GM19467 (cell line): Measurements from ENCODE around the gene MRPL21.

Source experiments
- ATAC-seq: cut with Tn5 transposase; IDR thresholded peaks from one replicate; pipeline ENCODE4 v1.9.1; 2021; ENCODE audit warnings: mild to moderate bottlenecking, moderate library complexity; ENCODE audit not compliant: unreplicated experiment

MRPL21 gene

DNA sequence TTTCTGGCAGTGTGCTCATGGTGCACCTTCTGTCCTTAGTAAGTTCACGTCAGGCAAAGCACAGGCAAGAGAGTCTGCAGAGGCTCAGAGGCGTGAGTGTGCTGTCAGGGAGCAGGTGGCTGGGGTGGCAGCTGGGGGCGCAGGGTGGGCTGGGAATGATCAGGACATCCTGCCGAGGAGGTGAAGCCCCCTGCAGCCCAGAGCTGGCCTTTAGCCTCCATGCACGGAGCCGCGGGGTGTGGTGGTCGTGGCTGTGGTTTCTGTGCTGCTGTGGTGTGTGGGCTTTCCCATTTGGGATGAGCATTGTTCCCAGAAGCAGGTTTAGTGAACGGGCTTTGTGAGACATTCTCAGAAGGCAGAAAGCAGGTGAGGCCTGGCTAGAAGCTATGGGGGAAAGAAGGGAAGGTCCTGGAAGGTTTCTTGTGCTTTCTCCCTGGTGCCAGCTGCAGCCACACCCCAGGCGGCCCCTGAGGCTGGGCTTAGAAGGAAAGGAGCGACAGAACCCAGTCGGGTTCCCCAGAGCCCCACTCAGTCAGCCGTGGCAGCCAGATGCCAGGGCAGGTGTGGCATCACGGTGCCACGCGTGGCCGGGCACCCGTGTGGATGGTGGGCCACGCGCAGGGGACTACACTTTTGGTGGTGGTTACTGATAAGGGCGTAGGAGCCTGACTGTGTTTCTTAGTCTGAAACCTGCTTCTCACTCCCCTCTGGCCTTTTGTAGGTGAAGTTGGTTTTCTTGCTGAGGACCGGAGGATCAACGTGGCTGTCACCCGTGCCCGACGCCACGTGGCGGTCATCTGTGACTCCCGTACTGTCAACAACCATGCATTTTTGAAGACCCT lies 32.1 kb upstream of the MRPL21 start:
- no peak for ATAC-seq

DNA sequence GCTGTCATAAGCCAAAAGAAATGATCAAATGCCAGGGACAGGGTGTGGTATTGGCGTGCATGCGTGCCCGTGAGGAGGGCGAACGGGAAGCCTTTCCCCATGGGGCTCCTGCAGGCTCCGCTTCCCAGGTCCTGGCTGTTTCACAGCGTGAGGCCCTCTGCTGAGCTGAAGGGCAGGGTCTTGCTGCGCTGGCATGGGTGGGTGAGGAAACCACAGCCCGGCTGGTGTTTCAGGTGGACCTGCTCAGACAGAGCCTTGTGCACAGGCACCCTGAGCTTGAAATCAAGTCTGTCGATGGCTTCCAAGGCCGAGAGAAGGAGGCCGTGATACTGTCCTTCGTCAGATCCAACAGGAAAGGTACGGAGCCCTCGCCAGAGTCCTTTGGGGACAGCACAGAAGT lies 31.4 kb upstream of the MRPL21 start:
- ATAC-seq, result no peak

DNA sequence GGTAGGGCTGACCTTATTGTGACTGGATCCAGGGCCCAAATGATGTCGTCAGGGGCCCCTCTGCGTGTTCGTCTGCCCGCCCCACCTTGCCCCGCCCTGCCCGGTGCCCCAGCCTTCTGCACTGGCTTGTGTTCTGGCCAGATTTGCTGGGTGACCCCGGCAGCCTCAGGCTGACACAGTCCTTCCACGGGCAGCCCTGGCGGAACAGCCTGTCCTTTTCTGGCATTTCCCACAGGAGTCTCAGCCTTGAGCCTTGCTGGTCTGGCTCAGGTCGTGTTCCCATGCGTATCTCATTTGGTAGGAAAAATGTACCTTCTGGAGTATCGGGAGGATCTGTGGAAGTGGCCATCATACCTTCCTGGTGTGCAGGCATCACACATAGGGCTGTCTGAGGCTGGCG lies 31.0 kb upstream of the MRPL21 start:
- no peak for ATAC-seq

DNA sequence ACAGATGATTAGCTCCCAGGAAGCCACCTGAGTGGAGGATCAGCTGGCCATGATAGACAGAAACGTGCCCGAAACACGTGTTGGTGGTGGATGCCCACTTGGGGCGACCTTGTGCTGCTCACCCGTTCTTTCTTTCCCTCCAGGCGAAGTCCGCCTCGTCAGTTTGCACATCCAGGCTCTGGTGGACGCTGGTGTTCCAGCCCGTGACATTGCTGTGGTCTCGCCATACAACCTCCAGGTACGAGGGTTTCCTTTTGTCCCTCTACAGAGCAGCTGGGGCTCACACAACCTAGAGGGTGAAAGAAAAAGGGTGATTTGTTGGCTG lies 30.7 kb upstream of the MRPL21 start:
- ATAC-seq, result no peak

DNA sequence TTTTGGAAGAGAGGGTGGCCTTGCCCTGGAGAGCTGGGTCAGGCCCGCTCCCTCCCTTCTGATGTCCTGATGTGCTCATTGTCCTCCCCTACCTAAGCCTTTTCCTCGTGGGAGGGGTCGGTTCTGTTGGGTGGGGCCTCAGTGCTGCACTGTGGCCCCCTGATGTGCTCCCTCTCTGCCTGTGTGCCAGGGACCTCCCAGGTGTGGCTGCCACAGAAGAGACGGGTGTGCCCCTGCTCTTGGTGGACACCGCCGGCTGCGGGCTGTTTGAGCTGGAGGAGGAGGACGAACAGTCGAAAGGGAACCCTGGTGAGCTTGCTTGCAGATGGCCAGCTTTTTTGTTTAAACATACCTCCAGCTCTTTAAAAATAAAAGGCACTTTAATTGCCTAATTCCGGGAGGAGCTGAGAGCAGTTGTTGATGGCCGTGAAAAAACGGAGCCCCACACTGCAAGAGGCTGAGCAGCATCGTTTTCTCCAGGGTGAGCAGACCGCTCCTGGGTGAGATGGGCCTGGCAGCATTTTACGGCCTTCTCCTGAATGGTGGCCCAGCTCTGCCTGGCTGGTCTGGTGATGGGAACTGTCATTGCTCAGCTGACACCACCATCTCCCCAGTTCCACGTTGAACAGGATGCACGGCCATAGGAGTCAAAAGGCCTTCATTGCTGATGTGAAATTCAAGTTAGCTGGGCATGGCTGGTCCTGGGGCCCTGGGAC lies 30.1 kb upstream of the MRPL21 start:
- ATAC-seq, result no peak

DNA sequence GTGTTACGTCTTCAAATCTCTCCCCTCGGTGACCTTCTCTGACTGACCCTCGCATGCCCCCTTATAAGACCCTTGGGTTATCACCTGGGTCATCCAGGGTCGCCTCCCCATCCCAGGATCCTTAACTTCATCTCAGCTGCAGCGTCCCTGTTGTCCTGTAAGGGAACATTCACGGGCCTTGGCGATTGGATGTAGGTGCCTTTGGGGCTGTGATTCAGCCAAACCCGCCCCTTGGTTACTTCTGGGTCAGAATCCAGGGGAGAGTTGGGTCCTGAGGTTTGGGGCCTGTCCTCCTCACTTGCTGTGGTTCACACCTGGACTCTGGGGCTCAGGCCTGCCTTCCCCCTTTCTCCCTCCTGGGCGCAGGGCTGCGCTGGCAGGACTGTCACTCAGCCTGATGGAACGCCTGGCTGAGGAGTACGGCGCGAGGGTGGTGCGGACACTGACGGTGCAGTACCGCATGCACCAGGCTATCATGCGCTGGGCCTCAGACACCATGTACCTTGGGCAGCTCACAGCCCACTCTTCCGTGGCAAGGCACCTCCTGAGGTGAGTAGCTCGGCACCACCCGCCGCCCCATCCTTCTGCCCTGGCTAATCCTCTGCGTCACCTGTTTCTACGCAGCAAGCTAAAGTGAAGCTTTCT lies 29.4 kb upstream of the MRPL21 start:
- no peak for ATAC-seq

DNA sequence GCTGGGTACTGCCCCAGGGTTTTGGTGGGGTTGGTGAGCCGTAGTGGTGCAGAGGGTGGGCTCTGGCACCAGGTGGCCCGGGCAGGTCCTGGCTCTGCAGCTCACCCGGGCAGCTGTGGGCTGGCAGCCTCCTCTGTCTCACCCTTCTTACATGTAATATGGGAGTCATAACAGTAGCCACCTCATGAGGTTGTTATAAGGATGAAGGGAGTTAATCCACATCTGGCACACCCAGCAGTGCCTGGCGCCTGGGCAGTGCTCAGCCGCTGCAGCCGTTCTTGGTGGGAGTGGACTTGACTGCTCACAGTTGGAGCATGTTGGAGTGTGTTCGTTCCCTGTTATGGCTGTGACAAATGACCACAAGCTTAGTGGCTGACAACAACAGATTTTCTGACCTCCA lies 28.7 kb upstream of the MRPL21 start:
- ATAC-seq, result no peak

DNA sequence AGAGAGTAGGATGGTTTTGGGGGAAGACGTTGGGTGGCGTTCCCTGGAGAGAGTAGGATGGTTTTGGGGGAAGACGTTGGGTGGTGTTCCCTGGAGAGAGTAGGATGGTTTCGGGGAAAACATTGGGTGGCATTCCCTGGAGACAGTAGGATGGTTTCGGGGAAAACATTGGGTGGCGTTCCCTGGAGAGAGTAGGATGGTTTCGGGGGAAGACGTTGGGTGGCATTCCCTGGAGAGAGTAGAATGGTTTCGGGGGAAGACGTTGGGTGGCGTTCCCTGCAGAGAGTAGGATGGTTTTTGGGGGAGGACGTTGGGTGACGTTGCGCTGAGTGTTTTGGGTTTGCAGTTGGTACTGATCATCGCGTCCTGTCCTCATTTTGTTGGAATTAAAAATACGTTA lies 28.3 kb upstream of the MRPL21 start:
- no peak for ATAC-seq

DNA sequence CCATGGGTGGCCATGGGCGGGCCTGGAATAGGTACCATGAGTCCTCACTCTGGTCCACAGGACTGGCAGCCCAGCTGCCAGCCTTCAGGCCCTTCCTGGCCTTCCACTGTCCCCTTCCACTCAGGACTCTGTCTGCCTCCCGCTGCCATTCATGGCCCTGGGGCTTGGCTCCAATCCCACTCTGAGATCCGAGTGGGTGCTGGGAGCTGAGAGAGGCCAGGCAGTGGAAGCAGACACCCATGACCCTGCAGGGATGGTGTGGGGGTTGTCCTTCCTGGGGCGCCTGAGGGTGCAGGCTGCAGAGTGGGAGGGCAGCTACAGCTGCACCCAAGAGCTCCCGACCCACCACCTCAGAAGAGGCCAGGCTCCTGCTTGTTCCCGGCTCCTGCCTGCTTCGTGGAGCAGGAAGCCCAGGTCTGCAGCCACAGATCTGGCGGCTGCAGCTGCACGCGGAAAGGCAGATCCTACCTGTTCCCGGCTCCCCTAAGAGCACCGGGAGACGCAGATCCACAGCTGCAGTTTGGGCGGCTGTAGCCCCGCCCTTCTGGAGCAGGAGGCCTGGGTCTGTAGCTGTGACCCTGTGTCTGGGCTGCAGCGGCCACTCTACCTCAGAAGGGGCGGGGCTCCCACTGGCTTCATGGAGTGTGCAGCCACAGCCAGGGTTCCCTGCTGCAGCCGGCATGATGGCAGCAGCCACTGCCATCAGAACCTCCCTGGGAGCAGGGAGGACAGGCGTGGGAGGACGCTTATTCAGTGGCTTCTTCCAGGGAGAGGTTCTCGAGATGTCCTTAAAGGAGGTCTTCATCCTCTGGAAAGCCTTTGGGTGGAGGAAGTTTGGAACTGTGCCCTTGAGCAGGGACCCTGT lies 27.6 kb upstream of the MRPL21 start:
- ATAC-seq, result no peak

DNA sequence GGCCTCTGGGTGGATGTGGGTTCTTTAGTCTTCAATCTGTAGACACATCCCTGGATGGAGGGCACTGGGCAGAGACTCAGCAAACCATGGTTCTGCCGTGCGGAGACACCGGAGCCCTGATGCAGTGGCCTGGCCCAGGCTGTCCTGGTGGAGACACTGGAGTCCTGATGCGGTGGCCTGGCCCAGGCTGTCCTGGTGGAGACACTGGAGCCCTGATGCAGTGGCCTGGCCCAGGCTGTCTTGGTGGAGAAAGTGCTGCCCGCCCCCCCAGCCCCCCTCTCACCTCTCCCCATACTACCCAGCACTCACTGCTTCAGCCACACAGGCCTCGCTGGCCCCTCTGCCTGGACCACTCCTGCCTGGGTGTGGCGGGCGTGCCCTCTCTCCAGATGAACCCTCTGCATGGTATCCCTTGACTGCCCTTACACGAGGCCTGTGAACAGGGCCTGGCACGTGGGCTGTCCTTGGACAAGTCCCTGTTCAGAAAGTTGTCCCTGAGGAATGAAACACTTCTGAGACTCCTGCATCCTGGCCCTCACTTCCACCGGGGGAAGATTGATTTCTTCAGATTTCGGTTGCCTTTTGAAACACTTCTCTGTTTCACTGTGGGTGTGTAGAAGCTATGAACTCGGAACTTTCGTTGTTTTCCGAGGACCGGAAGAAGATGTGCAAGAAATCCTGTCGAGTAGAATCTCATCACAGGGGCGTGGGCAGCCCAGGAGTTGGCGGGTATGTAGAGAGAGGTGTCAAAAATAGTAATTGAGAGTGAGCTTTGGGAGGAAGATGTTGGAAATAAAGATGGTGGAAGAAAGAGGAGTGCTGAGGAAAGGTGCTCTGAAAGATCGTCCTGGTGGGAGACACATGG lies 26.3 kb upstream of the MRPL21 start:
- no peak for ATAC-seq

DNA sequence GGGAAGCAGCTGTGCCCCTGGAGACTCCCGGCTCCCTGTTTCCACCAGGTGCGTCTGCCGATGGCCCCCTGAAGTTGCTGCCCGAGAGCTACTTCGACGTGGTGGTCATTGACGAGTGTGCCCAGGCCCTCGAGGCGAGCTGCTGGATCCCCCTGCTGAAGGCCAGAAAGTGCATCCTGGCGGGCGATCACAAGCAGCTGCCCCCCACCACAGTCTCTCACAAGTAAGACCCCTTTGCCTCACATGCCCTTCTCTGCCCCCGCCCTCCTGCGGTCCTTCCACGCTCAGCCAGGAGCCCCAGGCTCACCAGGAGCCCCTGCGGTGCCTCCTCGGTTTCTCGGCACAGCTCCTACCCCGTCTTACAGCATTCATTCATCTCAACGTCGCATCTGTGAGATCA lies 25.5 kb upstream of the MRPL21 start:
- ATAC-seq, result no peak

DNA sequence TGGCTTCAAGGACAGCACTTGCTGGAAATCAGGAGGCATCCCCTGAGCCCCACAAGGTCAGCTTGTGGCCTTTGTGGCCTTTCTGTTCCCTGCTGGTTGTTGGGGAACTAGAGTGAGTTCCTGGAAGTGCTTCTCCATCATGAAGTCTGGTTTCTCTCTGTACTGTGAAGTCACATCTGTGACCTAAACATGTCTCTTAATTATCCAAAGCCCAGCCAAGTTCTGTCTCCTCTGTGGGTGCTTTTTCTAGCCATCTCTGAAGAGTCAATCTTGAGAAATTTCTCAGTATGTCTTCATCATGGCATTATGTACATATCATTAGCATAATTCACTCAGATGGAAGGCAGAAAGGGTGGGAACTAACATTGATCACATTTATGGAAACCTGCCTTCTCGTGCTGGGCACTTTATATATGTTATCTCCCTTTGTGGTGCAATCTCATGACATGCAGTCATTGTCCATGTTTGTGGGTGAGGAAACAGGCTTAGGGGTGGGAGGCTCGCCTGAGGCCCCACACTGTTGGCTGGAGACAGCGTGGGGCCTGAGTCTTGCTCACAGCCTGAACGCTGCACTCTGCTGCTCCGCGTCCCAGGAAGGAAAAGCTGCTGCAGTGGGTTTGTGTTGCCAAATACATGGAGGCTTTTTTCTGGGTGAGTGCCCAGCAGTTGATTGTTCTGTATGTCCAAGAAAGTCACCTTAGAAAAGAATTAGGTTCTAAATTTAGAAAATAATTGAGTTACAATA lies 24.7 kb upstream of the MRPL21 start:
- ATAC-seq, result no peak

DNA sequence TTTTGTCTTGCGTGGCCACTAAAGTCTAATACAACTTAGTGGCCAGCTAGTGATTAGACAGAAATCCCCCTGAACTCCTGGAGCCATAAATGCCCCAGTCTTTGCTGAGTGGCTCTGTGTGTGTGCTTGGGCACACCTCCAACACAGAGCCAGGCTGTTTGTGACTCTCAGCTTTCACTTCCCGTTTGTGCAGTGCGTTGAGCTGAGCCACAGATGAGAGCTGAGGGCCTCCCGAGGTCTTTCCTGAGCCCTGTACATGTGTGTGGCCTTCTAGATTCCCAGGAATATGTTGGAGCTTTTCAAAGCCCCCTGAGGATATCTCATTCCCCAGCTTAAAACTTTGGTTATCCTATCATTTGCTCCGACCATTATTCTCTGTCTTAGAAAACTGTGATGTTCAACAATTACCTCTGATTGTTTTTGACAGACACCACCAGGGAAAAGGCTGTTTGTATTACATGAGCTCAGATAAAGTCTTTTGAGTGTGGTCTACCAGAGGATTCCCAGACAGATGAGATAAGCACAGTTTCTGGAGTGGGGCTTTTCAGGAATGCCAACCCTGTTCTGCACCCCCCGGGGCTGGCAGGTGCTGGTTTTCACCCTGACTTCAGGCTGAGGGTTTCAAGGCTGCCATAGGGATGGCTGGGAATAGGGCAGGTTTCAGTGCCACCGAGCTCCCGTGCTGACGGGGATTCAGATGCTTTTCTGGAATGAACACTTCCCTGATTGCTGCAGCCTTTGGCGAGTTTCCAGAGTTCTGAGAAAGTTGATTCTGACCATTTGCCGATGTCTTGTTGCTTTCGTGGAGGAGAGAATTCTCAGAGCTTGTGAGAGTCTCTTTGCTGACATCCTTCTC lies 23.9 kb upstream of the MRPL21 start:
- no peak for ATAC-seq

DNA sequence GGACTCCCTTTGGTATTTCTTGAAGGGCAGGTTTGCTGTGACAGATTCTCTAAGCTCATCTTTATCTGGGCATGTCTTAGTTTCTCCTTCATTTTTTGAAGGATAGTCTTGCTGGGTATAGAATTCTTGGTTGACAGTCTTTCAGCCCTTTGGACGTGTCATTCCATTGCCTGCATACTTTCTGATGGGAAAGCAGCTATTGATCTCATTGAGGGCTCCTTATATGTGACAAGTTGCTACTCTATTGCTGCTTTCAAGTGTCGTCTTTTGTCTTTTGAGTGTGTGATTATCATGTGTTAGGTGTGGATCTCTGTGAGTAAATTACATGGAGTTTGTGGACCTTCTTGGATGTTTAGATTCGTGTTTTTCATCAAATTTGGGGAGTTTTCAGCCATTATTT lies 22.0 kb upstream of the MRPL21 start:
- ATAC-seq, result no peak

DNA sequence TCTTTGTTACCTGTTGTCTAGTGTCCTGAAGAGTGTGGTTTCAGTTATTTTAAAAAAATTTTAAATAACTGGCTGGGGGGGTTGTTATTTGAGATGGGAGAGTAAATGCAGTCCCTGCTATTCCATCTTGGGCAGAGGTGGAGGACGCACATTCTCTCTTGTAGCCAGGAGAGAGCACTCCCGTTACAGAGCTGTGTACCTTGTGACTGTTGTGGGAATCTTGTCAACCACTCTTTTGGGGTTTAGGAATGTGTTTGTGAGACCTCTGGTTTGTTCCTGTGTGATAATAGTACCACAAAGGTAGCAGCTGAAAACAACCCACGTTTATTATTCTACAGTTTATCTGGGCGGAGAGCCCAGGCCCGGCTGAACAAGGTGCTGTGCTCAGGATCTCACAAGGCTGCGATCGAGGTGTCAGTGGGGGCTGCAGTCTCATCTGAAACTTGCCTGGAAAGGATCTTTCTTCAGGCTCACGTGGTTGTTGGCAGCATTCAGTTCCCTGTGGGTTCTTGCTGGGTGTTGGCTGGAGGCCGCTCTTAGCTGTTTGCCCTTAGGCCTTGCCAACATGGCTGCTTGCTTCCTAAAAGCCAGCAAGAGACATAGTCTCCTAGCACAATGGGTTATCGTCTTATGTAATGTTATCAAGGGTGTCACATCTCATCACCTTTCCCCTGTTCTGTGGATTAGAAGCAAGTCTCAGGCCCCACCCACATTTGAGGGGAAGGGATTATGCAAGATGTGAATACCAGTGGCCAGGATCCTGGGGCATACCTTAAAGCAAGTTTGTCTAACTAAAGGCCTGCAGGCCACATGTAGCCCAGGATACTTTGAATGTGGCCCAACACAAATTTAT lies 20.7 kb upstream of the MRPL21 start:
- ATAC-seq, result no peak

DNA sequence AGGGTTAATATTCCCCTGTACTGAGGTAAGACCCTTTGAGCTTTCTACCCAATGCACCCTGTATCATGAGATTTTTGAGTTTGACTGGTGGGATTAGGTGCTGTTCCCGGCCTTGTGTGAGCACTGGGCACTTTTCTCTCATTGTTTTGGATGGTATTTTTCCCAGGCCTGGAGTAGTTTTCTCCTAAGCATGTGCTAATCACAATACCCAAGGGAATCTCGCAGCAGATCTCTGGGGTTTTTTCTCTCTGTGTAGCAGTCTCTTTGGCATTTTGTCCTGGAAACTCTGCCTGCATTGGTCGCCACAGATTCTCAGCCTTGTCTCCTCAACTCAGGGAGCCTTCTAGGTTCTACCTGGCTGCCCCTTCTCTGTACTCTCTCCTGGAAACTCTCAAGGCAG lies 20.0 kb upstream of the MRPL21 start:
- no peak for ATAC-seq

DNA sequence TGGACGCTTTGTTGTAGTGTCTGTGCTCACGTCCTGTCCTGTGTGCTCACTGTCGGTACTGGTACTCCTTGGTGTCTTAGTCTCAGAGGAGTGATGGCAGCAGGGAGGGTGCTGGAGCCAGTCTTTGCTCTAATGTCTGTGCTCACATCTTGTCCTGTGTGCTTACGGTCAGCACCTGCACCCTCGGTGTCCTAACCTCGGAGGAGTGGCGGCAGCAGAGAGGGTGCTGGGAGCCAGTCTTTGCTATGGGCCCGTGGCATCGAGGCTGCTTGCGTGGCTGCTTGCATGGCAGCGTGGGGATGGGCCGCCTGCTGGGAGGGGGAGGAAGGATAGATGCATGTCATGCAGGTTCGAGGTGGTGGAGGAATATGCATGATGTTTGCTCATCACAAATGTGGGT lies 12.8 kb upstream of the MRPL21 start:
- ATAC-seq, result no peak

DNA sequence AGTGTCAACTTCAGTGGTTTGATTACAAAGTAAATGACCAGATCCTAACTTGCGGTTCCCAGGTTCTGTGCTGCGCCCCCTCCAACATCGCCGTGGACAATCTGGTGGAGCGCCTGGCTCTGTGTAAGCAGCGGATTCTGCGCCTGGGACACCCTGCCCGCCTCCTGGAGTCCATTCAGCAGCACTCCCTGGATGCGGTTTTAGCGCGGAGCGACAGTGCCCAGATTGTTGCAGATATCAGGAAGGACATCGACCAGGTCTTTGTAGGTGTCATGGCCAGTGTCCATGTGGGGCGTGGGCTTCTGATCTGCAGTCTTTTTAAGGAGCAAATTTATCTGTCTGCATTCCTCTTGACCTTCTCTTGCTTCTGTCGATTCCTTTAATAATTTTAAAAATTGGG lies 11.1 kb upstream of the MRPL21 start:
- ATAC-seq, result no peak
